ENCODE results near the gene SUN5. TPM values are rescaled to one million over a fixed set of nuclear protein-coding genes. Genes with fewer than 3 reads are reported as not detected.

The SUN5 gene
- total RNA-seq, 4 donors from 2014 or later, result not detected

- intact Hi-C loops (cut with DNase I; ENCODE audit: low total_unique reads) (no loop called here), in situ Hi-C loops (cut with MboI; ENCODE audit: low pct_ligation_motif_present in 1 of 4, low pct_unique_long_range_greater_than_20kb in 1 of 4, low sequenced_read_pairs in 3 of 4) (no loop called here)
- Histone ChIP-seq H3K36me3 (no peaks in the 10 kb centered on the region), H3K4me1 (no peaks in the 10 kb centered on the region), H3K9me3 (no peaks in the 10 kb centered on the region), H3K27me3 (no peaks in the 10 kb centered on the region), H3K27ac (no peak overlapping the region), H3K4me3 (no peak overlapping the region)
- TF ChIP-seq POLR2AphosphoS5 (IDR thresholded peaks at IDR 0.05) (no peak), POLR2A (IDR thresholded peaks at IDR 0.05) (no peak), EP300 (IDR thresholded peaks at IDR 0.05; ENCODE audit: low read depth) (no peak), CTCF (IDR thresholded peaks at IDR 0.05) (no peak)
- no peak for DNase-seq
- 69 to 100% methylated on average over 1 to 8 of the region's 12 CpGs for WGBS, 2 donors (ENCODE audit: low coverage in 1 of 2)
These were observed 23.8 kb upstream of the SUN5 start for GRCh38 chr20:33027769-33028751.

- no peaks in the 10 kb centered on the region for H3K36me3 ChIP-seq
- no peaks in the 10 kb centered on the region for H3K27me3 ChIP-seq
- whole genome bisulfite sequencing, 2 donors (ENCODE audit: low coverage in 1 of 2), result 71 to 88% methylated on average over 5 to 10 of the region's 10 CpGs
- H3K4me3 ChIP-seq, result no peak overlapping the region
- no peak for DNase-seq
- no peaks in the 10 kb centered on the region for H3K9me3 ChIP-seq
- intact Hi-C loops (cut with DNase I; ENCODE audit: low total_unique reads) (no loop called here), in situ Hi-C loops (cut with MboI; ENCODE audit: low pct_ligation_motif_present in 1 of 4, low pct_unique_long_range_greater_than_20kb in 1 of 4, low sequenced_read_pairs in 3 of 4) (no loop called here)
- no peaks in the 10 kb centered on the region for H3K4me1 ChIP-seq
- TF ChIP-seq EP300 (IDR thresholded peaks at IDR 0.05; ENCODE audit: low read depth) (no peak), POLR2A (IDR thresholded peaks at IDR 0.05) (no peak), CTCF (IDR thresholded peaks at IDR 0.05) (no peak), POLR2AphosphoS5 (IDR thresholded peaks at IDR 0.05) (no peak)
- no peak overlapping the region for H3K27ac ChIP-seq
These were observed 22.8 kb upstream of the SUN5 start for GRCh38 chr20:33026779-33027759.

DNA sequence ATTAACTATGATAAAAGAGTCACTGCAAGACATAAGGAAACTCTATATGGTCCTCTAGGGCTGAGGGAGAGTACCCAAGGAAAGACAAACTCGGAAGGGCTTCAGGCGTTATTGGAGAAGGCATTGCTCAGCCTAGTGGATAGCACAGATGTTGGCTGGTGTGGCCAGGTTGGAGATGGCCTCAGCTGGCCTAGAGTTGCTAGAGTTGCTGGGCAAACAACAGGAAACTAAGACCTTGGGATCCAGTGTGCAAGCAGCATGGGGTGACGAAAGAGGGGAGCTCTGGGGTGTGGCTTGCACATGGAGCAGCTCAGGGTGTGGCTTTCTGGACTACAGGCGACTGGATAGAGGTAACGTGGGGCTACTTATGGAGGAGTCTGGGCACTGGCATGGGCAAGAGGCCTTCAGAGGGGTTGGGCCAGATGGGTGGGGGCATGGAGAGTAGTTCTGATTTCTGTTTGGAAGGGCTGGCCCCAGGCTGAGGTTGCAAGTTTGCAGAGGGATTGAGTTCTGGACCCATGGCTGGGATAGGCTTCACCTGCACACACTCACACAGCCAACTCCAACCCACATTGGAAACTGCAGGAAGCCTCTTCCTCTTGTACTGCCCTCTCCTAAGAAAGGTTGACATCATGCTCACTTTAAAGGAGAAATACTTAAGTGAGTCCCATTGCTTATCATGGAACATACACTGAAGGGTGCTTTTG, 22.0 kb upstream of the SUN5 start:
- intact Hi-C loops (cut with DNase I; ENCODE audit: low total_unique reads), result no loop called here
- 45 to 68% methylated on average over 2 to 5 of the region's 5 CpGs for WGBS, 2 donors (ENCODE audit: low coverage in 1 of 2)
- Histone ChIP-seq H3K4me3 (no peak overlapping the region), H3K27me3 (no peaks in the 10 kb centered on the region), H3K9me3 (no peaks in the 10 kb centered on the region), H3K27ac (no peak overlapping the region), H3K4me1 (no peaks in the 10 kb centered on the region), H3K36me3 (no peaks in the 10 kb centered on the region)
- no peak for TF ChIP-seq EP300 (IDR thresholded peaks at IDR 0.05; ENCODE audit: low read depth)
- no peak for TF ChIP-seq POLR2A (IDR thresholded peaks at IDR 0.05)
- TF ChIP-seq POLR2AphosphoS5 (IDR thresholded peaks at IDR 0.05), result no peak
- no peak for TF ChIP-seq CTCF (IDR thresholded peaks at IDR 0.05)
- in situ Hi-C loops (cut with MboI; ENCODE audit: low pct_ligation_motif_present in 1 of 4, low pct_unique_long_range_greater_than_20kb in 1 of 4, low sequenced_read_pairs in 3 of 4), result no loop called here
- DNase-seq, result no peak
